HepG2 (cell line): ENCODE data around the gene NPAS2. TPM values are rescaled to one million over a fixed set of nuclear protein-coding genes. Genes with fewer than 3 reads are reported as not detected.

ENCODE experiments used
- ATAC-seq: fragments of 200-7000 bp; cut with Tn5 transposase; 3 replicates; pipeline ENCODE4 v1.9.1; 2020; ENCODE audit warnings: mild to moderate bottlenecking, moderate library complexity
- BruUV-seq: library from RNA; stranded (reverse); fragments of 400-500 nt; replicated peaks from 2 replicates; lab custom pipeline; 2021; lab: Mats Ljungman, UMichigan
- CTCF ChIA-PET: fragments of 300-600 bp; formaldehyde crosslinking; extraction: SDS; loops from one replicate; lab custom pipeline; 2021; ENCODE audit warnings: low total read pairs, inconsistent platforms, low intra/inter-chr PET ratio; lab: Yijun Ruan, JAX
- POLR2A ChIA-PET: fragments of 350-600 bp; sonication (Branson Sonifier 250); formaldehyde crosslinking; loops from one replicate; lab custom pipeline; 2020; ENCODE audit warnings: antibody characterized with exemption, inconsistent platforms; lab: Yijun Ruan, JAX
- DNase-seq: peaks from one replicate; pipeline ENCODE4 v3.0.0-alpha.2; 2015; ENCODE audit warnings: low spot score
- FAIRE-seq: peaks from 3 replicates; lab custom pipeline; 2011; peaks lifted over from hg19 to GRCh38; lab: Jason Lieb, UNC
- H2AFZ ChIP-seq: one replicate; pipeline ENCODE4 v1.6.1; 2011; ENCODE audit warnings: low read length, inconsistent platforms
- H3K27ac ChIP-seq: fragments of 300-600 bp; 3 replicates; pipeline ENCODE4 v1.8.0; 2011; ENCODE audit warnings: mixed run types, mild to moderate bottlenecking, mixed read lengths, low read length, inconsistent platforms; ENCODE audit not compliant: insufficient read depth; ENCODE audit errors: extremely low read length
- H3K27me3 ChIP-seq, 2 experiments: fragments of 200-600 bp in 1 of 2; 2 replicates in 1 of 2; 3 replicates in 1 of 2; pipeline versions ENCODE4 v1.6.0 to v1.8.0; 2011; ENCODE audit warnings: low read length in 2 of 2, mild to moderate bottlenecking in 2 of 2, moderate library complexity in 2 of 2, inconsistent platforms in 1 of 2; ENCODE audit not compliant: insufficient read depth in 2 of 2, control insufficient read depth in 1 of 2
- H3K36me3 ChIP-seq, 2 experiments: fragments of 200-600 bp in 1 of 2; replicated peaks in 1 of 2; 2 replicates in 1 of 2; 3 replicates in 1 of 2; pipeline versions ENCODE4 v1.5.1 to v1.8.0; 2011; ENCODE audit warnings: low read length in 2 of 2, inconsistent platforms in 1 of 2; ENCODE audit not compliant: insufficient read depth in 2 of 2, control insufficient read depth in 1 of 2
- H3K4me1 ChIP-seq: 2 replicates; pipeline ENCODE4 v1.5.1; 2012; ENCODE audit warnings: low read length, inconsistent platforms; ENCODE audit not compliant: insufficient read depth
- H3K4me2 ChIP-seq: 2 replicates; pipeline ENCODE4 v1.6.0; 2011; ENCODE audit warnings: low read depth, low read length, inconsistent platforms
- H3K4me3 ChIP-seq, 3 experiments: fragments of 200-600 bp in 1 of 3; sonication (generic), shearing (Covaris generic) in 1 of 3; replicated peaks in 1 of 3; 2 replicates each; pipeline ENCODE4 v1.5.1; 2011 to 2016; ENCODE audit warnings: low read length in 3 of 3, inconsistent platforms in 2 of 3, low read depth in 2 of 3, mild to moderate bottlenecking in 2 of 3, control low read depth in 1 of 3, mixed read lengths in 1 of 3; ENCODE audit not compliant: insufficient read depth in 1 of 3
- H3K79me2 ChIP-seq: one replicate; pipeline ENCODE4 v1.6.1; 2011; ENCODE audit warnings: low read length, inconsistent platforms; ENCODE audit not compliant: insufficient read depth
- H3K9ac ChIP-seq: 2 replicates; pipeline ENCODE4 v1.6.0; 2011; ENCODE audit warnings: mild to moderate bottlenecking, low read depth, low read length, inconsistent platforms; ENCODE audit not compliant: insufficient read depth
- H3K9me3 ChIP-seq: 2 replicates; pipeline ENCODE4 v1.5.1; 2012; ENCODE audit warnings: mild to moderate bottlenecking, low read length
- H4K20me1 ChIP-seq: 2 replicates; pipeline ENCODE4 v1.6.0; 2011; ENCODE audit warnings: inconsistent platforms, mild to moderate bottlenecking, low read length, moderate library complexity; ENCODE audit not compliant: insufficient read depth
- U2AF2 ChIP-seq: fragments of 200-400 bp; formaldehyde crosslinking; IDR thresholded peaks from 2 replicates; pipeline ENCODE4 v1.6.1; 2017; ENCODE audit warnings: low read depth, mild to moderate bottlenecking, low read length
- ZNF333 ChIP-seq: sonication (generic); formaldehyde crosslinking; IDR thresholded peaks from 2 replicates; pipeline ENCODE4 v1.4.0; 2020; ENCODE audit warnings: mild to moderate bottlenecking, missing genetic modification reagents, borderline replicate concordance
- ZNF556 ChIP-seq: sonication (generic); formaldehyde crosslinking; IDR thresholded peaks from 2 replicates; pipeline ENCODE4 v1.4.0; 2020; ENCODE audit warnings: mild to moderate bottlenecking, missing genetic modification reagents, borderline replicate concordance
- WGBS: methylation state at CpG from one replicate; pipeline ENCODE4 v1.1.6; 2017; ENCODE audit warnings: low lambda C conversion rate; 5-methylcytosine and 5-hydroxymethylcytosine counted together
- in situ Hi-C: cut with HindIII; loops from 2 replicates; pipeline ENCODE4 v1.10.0; 2017; ENCODE audit warnings: low pct_unique_long_range_greater_than_20kb; ENCODE audit not compliant: extremely low pct_ligation_motif_present
- intact Hi-C: fragments of 100-400 bp; cut with micrococcal nuclease; formaldehyde crosslinking; loops from one replicate; pipeline ENCODE4 v1.10.0; 2022; ENCODE audit not compliant: unreplicated experiment
- polyA plus RNA-seq, 8 experiments: library from polyadenylated mRNA; depleted of rRNA in 3 of 8; stranded (reverse) in 7 of 8; unstranded in 1 of 8; fragments of >200 nt; fragmentation: Illumina TruSeq in 4 of 8; extraction: Trizol in 4 of 8; gene quantifications; 2 replicates each; pipeline versions ENCODE4 v1.2.1 to v1.2.3, GENCODE V29; 2011 to 2016; ENCODE audit warnings: low read depth in 4 of 8, missing spikeins in 1 of 8, mixed read lengths in 1 of 8; ENCODE audit not compliant: insufficient read depth in 1 of 8
- total RNA-seq, 5 experiments: library from RNA; depleted of rRNA; stranded (reverse); fragments of >200 nt; fragmentation: Illumina TruSeq; extraction: Trizol; gene quantifications; 2 replicates each; pipeline ENCODE4 v1.2.3, GENCODE V29; 2016; ENCODE audit warnings: low read depth in 1 of 5
- TF ChIP-seq, protein P1 (sequence below): sonication (generic); formaldehyde crosslinking; IDR thresholded peaks from 2 replicates; pipeline ENCODE4 v1.4.0; 2020; ENCODE audit warnings: missing genetic modification reagents
- TF ChIP-seq, protein P2 (sequence below): sonication (generic); formaldehyde crosslinking; IDR thresholded peaks from 2 replicates; pipeline ENCODE4 v1.4.0; 2020; ENCODE audit warnings: missing genetic modification reagents
- TF ChIP-seq, protein P3 (sequence below): sonication (generic); formaldehyde crosslinking; IDR thresholded peaks from 2 replicates; pipeline ENCODE4 v1.4.0; 2020; ENCODE audit warnings: mild to moderate bottlenecking, missing genetic modification reagents, borderline replicate concordance
- TF ChIP-seq, protein P4 (sequence below): sonication (generic); formaldehyde crosslinking; IDR thresholded peaks from 2 replicates; pipeline ENCODE4 v1.4.0; 2020; ENCODE audit warnings: missing genetic modification reagents, mild to moderate bottlenecking, borderline replicate concordance

The NPAS2 gene
- total and polyA plus RNA-seq, 2 of the 13 experiments (the other 11 are each of a cell fraction or from before 2014, with no cell fraction given), result 14.8 to 37.5 TPM

DNA sequence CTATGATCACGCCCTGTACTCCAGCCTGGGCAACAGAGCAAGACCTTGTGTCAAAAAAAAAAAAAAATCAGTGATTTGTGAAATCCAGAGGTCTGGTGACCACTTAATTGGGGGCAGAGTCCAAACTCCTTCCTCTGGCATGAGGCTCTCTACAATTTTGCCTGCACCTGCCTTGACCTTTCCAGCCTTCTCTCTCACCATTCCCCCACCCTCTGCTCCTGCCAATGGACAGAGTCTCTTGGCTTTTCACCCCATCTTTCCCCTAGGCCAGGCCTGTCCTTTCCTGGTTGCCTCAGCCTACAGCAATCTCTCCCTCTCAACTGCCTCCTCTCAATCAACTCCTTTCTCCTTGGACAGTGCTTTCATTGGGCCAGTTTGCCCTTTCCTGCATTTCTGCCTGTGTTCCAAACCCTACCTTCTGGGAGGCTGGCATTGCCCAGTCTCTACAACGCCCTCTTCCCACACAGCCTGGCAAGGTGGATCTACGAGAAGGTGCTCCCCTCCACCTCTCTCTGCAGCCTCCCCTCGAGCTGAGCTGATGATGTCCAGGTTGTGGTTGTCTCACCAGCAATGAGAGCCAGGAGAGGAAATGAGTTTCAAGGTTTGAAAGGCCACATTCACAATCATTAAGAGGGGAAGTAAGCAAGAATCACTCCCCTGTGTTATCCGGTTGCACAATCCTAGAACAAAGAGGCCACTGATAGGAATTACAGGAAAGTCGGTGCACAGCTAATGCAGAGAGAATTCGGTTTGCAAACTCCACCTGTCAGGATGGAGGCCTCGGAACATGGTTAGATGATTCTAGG lies 39.5 kb upstream of the NPAS2 start (continued):
- TF ChIP-seq, protein P1, sequence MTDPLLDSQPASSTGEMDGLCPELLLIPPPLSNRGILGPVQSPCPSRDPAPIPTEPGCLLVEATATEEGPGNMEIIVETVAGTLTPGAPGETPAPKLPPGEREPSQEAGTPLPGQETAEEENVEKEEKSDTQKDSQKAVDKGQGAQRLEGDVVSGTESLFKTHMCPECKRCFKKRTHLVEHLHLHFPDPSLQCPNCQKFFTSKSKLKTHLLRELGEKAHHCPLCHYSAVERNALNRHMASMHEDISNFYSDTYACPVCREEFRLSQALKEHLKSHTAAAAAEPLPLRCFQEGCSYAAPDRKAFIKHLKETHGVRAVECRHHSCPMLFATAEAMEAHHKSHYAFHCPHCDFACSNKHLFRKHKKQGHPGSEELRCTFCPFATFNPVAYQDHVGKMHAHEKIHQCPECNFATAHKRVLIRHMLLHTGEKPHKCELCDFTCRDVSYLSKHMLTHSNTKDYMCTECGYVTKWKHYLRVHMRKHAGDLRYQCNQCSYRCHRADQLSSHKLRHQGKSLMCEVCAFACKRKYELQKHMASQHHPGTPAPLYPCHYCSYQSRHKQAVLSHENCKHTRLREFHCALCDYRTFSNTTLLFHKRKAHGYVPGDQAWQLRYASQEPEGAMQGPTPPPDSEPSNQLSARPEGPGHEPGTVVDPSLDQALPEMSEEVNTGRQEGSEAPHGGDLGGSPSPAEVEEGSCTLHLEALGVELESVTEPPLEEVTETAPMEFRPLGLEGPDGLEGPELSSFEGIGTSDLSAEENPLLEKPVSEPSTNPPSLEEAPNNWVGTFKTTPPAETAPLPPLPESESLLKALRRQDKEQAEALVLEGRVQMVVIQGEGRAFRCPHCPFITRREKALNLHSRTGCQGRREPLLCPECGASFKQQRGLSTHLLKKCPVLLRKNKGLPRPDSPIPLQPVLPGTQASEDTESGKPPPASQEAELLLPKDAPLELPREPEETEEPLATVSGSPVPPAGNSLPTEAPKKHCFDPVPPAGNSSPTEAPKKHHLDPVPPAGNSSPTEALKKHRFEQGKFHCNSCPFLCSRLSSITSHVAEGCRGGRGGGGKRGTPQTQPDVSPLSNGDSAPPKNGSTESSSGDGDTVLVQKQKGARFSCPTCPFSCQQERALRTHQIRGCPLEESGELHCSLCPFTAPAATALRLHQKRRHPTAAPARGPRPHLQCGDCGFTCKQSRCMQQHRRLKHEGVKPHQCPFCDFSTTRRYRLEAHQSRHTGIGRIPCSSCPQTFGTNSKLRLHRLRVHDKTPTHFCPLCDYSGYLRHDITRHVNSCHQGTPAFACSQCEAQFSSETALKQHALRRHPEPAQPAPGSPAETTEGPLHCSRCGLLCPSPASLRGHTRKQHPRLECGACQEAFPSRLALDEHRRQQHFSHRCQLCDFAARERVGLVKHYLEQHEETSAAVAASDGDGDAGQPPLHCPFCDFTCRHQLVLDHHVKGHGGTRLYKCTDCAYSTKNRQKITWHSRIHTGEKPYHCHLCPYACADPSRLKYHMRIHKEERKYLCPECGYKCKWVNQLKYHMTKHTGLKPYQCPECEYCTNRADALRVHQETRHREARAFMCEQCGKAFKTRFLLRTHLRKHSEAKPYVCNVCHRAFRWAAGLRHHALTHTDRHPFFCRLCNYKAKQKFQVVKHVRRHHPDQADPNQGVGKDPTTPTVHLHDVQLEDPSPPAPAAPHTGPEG (CRISPR knock-in tag), result peak; percentile 76

DNA sequence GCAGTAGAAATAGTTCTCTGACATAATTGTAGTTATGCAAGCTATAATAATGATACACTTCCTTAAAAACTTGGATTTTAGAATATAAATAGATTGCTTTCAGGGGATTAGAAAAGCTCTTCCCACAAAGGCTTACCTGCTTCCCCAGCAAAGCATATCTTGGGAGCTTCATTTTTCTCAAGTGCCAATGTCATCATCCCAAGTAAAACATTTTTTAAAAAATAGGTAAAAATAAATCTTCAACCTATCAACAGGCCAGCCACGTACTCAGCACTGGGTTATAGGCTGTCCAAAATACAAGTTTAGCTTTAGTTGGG lies 39.0 kb upstream of the NPAS2 start:
- Histone ChIP-seq H3K27me3 (no peaks in the 10 kb centered on the region), H3K9ac (peak overlapping the region; percentile 45), H3K4me1 (peaks cover 90% of the 10 kb centered on the region), H3K4me2 (peak overlapping the region; percentile 39), H3K79me2 (no peaks in the 10 kb centered on the region), H3K27ac (peak overlapping the region; percentile 100), H3K9me3 (no peaks in the 10 kb centered on the region), H3K36me3 (no peaks in the 10 kb centered on the region), H4K20me1 (no peaks in the 10 kb centered on the region), H3K4me3 (peak overlapping the region in 1 of 3 experiments; percentile 8; a peak in 1 of 6 replicates), H2AFZ (no peak overlapping the region)
- BruUV-seq, result no TSS peak
- FAIRE-seq (no peak), DNase-seq (no peak), ATAC-seq (no peak)
- in situ Hi-C loops, result loop anchor here (5.0 kb wide), 1 partner anchor 36 kb away; no protein-coding TSS in a partner anchor
- CTCF ChIA-PET, result no interaction called here
- WGBS, result 7% methylated on average over 1 of the region's 1 CpG
- POLR2A ChIA-PET, result interaction anchor here (0.7 to 4.2 kb wide), 18 partner anchors 10 to 471 kb away, joined by 3 to 39 read pairs (median 8); partner anchors contain the start of genes CNOT11 and RPL31
- intact Hi-C loops, result loop anchor here (2.0 kb wide), 3 partner anchors 16 to 102 kb away; no protein-coding TSS in a partner anchor
- TF ChIP-seq ZNF333 (CRISPR knock-in tag) (no peak), ZNF556 (CRISPR knock-in tag) (no peak), U2AF2 (no peak)
- TF ChIP-seq, protein P2, sequence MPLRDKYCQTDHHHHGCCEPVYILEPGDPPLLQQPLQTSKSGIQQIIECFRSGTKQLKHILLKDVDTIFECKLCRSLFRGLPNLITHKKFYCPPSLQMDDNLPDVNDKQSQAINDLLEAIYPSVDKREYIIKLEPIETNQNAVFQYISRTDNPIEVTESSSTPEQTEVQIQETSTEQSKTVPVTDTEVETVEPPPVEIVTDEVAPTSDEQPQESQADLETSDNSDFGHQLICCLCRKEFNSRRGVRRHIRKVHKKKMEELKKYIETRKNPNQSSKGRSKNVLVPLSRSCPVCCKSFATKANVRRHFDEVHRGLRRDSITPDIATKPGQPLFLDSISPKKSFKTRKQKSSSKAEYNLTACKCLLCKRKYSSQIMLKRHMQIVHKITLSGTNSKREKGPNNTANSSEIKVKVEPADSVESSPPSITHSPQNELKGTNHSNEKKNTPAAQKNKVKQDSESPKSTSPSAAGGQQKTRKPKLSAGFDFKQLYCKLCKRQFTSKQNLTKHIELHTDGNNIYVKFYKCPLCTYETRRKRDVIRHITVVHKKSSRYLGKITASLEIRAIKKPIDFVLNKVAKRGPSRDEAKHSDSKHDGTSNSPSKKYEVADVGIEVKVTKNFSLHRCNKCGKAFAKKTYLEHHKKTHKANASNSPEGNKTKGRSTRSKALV, result no peak
- TF ChIP-seq, protein P3, sequence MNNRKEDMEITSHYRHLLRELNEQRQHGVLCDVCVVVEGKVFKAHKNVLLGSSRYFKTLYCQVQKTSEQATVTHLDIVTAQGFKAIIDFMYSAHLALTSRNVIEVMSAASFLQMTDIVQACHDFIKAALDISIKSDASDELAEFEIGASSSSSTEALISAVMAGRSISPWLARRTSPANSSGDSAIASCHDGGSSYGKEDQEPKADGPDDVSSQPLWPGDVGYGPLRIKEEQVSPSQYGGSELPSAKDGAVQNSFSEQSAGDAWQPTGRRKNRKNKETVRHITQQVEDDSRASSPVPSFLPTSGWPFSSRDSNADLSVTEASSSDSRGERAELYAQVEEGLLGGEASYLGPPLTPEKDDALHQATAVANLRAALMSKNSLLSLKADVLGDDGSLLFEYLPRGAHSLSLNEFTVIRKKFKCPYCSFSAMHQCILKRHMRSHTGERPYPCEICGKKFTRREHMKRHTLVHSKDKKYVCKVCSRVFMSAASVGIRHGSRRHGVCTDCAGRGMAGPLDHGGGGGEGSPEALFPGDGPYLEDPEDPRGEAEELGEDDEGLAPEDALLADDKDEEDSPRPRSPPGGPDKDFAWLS (CRISPR knock-in tag), result 0 out of 2 replicates have a peak, but pooled peaks have one; percentile 8
- TF ChIP-seq, protein P4, sequence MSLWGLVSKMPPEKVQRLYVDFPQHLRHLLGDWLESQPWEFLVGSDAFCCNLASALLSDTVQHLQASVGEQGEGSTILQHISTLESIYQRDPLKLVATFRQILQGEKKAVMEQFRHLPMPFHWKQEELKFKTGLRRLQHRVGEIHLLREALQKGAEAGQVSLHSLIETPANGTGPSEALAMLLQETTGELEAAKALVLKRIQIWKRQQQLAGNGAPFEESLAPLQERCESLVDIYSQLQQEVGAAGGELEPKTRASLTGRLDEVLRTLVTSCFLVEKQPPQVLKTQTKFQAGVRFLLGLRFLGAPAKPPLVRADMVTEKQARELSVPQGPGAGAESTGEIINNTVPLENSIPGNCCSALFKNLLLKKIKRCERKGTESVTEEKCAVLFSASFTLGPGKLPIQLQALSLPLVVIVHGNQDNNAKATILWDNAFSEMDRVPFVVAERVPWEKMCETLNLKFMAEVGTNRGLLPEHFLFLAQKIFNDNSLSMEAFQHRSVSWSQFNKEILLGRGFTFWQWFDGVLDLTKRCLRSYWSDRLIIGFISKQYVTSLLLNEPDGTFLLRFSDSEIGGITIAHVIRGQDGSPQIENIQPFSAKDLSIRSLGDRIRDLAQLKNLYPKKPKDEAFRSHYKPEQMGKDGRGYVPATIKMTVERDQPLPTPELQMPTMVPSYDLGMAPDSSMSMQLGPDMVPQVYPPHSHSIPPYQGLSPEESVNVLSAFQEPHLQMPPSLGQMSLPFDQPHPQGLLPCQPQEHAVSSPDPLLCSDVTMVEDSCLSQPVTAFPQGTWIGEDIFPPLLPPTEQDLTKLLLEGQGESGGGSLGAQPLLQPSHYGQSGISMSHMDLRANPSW (CRISPR knock-in tag), result peak; percentile 64; the same call in 1 of the 2 replicates
